Caki2 (cell line): ENCODE measurements around the gene GOLGA8H. TPM values are rescaled to one million over a fixed set of nuclear protein-coding genes. Genes with fewer than 3 reads are reported as not detected.
A peak's percentile ranks its signal among the peaks of the same experiment; 100 is the strongest.
"Not testable (repeated sequence)": the region's sequence is repeated elsewhere in the genome, so short reads cannot be mapped to it uniquely, and the experiment has no call there.

Source experiments
- DNase-seq: peaks from one replicate; pipeline ENCODE4 v3.0.0-alpha.2; 2015; ENCODE audit warnings: low read depth
- in situ Hi-C: cut with HindIII; loops from 2 replicates; pipeline ENCODE4 v1.10.0; 2016; ENCODE audit warnings: low sequenced_read_pairs, low pct_unique_long_range_greater_than_20kb, mixed read lengths
- total RNA-seq: library from RNA; depleted of rRNA; stranded (reverse); fragments of >200 nt; shearing (Covaris generic); gene quantifications from 2 replicates; pipeline ENCODE4 v1.2.3, GENCODE V29; 2014; ENCODE audit warnings: low replicate concordance; rRNA removed

The GOLGA8H gene
- total RNA-seq: 0.30 TPM in 1 of 2 replicates, not detected in the other

DNA sequence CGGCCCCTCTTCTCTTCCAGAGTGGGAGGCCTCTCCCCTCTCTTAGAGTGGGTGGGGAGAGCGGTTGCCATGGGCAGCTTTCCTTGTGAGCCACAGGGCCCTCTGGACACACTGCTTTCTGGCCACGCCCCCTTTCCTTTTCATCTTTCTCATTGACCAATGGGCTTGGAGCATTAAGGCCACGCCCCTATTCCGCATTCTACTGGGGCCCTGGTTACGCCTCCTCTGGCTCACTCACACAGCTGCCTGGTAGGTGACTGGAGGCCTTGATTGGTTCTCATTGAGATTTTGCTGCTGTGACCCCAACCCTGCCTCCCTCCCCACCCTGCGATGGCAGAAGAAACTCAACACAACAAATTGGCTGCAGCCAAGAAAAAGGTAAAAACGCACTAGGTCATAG is at the start of gene GOLGA8H:
TSS of gene GOLGA8H (plus strand) at position 233 of the 400 bp plus-strand sequence. CDS start at position 331, 98 bp downstream.
- DNase-seq: peak; percentile 58
- in situ Hi-C loops: not testable (repeated sequence)

DNA sequence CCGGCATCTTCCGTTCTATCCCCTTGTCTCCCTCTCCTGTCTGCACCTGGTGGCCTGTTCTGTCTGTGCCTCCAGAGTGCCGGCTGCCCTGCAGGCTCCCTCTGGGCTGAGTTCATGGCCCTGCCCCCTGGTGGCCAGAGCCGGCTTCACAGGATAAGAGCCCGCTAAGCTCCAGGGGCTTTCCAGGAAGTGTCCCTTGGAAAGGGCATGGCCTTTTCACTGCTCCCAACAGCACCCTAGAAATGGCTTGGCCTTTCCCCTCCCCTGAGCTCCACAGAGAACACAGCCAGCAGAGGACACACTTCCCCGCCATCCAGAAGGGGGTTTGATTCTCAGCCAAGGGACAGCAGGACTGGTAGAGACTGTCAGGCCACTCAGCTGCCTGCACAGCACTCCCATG is 36.9 kb upstream of the GOLGA8H start:
- peak; percentile 38 for DNase-seq
- in situ Hi-C loops: not testable (repeated sequence)

DNA sequence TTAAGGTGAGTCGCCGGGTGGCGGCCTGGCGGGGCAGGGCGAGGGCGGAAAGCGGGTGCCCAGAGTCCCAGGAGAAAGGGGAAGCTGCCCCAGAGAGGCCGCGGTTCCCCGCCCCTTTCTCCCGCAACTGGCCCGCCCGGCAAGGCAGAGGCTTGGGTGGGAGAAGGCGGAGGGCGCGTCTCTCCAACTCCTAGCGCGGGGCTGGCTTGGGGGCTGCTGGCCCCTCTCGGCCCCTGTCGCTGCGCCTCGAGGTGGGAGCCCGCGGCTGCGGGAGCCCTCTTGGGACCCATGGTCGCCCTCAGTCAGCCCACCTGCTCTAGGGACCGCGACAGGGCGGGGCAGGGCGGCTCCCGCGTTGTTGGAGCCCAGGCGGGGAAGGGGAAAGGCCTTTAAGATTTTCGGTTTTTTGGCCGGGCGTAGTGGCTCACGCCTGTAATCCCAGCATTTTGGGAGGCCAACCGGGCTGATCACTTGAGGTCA is 30.8 kb upstream of the GOLGA8H start:
- in situ Hi-C loops: not testable (repeated sequence)

DNA sequence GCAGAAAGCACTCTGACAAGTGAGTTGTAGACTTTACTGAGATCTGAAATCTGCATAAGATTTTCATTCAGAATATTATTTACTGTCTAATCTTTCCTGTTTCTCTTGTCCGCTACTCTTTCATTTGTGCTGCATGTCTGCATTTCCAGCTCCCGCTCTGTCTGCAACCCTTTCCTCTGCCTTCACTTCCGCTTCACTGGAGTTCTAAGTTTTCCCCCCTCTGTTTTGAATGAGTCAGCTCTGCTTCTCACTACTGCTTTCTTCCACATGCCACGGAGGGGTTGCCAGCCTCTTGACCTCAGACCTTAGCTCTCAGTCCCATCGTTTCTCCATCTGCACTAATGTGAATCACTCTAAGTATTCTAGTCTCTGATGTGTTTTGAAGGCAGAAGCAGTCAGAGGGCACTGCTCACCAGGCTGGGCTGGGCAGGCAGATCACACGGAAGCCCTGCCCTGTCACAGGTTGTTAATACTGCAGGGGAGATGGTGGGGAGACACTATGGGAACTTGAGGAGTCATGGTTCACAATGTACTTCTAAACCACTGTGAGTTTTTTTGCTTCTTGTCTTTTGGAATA is 24.3 kb upstream of the GOLGA8H start:
- in situ Hi-C loops, DNase-seq: not testable (repeated sequence)

More for the DNA sequence above, 30.8 kb upstream of the GOLGA8H start:
- DNase-seq: not testable (repeated sequence)

DNA sequence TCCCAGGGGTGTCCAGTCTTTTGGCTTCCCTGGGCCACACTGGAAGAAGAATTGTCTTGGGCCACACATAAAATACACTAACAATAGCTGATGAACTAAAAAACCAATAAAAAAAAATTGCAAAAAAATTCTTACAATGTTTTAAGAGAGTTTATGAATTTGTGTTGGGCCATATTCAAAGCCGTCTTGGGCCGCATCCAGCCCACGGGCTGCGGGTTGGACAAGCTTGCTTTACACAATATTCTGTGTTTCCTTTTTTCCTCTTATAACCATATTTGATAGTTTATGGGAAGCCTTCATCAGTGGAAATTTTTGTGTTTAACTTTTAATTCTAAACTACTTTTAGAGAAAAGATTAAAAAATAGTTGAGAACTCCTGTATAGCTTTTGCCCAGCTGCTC is 23.1 kb upstream of the GOLGA8H start:
- DNase-seq, in situ Hi-C loops: not testable (repeated sequence)

DNA sequence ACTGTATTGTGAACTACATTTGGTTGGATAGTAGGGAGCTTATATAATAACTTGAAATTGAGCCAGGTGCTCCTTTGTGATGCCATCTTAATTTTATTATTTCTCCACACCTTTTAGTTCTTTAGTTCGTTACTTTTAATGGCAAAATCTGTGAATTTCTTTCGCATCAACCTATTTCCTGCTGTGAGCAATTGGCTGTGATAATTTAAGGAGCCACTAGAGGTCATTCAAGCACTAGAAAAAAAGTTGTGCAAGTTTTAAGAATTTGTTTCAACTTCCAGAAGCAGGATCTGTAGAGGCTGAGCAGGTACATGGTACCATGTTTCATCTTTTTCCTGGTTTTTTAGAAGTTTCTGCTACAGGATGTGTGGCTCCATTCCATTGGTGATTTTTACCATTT is 4.9 kb upstream of the GOLGA8H start:
- DNase-seq, in situ Hi-C loops: not testable (repeated sequence)

DNA sequence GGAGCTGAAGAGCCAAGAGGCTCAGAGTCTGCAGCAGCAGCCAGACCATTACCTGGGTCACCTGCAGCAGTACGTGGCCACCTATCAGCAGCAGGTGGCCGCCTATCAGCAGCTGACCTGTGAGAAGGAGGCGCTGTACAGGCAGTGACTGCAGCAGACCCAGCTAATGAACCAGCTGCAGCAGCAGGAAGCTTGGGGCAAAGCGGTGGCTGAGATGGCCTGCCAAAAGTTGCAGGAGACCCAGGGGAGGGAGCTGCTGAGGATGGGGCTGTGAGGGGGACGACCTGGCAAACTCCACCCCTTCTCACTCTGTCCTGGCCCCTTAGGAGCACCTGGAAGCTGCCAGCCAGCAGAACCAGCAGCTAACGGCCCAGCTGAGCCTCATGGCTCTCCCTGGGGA is 8.4 kb downstream of the GOLGA8H start:
- DNase-seq, in situ Hi-C loops: not testable (repeated sequence)

DNA sequence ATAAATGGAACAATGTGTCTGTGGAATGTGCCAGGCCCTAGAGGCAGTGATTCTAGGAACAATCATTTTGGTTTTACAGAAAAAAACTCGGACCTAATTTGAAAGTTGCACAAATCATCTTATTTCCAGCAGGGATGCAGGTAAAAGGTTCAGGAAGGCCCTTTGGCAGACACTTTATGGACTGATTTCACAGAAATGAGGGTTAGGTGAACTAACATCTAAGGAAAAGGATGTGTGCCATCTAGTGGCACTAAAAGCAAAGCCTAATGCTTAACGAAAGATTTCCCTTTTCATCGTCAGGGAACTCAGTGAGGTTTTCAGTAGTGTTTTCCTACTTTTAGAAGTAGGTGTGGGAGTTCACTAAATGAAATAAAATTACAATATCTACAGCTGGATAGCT is 17.5 kb downstream of the GOLGA8H start:
- in situ Hi-C loops: not testable (repeated sequence)
- peak; percentile 4 for DNase-seq

DNA sequence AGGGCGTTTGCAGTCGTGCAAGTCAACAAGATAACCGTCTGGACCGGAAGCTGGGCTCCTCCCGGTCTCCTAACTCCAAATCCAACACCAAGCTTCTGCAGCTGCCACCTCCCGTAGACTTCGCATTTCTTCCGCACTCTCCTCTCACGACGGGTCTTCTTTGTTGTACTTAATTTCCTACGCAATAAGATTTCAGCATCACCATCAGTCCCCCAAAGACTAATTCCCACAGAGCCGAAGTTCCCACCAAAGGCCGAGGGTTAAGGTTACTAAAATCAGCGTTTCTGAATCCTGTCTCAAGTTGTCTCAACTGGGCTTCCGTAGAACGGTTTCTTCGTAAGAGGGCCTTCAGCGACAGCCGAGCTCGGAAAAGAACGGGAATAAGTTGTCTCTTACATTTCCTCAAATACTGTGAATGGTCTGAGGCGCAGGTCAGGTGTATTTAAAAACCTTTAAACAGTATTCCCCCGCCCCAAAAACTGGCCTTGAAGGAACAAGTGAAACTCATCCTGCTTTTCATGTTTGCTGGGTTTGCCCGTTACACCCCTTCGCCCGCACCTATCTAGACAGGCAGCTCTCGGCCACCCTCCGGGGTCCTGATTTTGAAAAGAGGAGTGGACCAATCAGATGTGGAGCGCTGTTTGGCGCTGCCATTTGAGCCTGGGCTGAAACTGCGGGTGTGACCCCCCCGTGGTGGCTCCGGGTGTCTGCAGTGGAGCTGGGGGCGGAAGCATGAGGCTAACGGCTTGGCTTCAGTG is 21.8 kb downstream of the GOLGA8H start, which contains the start of gene ARHGAP11B:
TSS of gene ARHGAP11B (plus strand) at position 693 of the 758 bp plus-strand sequence.
- peak; percentile 93 for DNase-seq
- in situ Hi-C loops: not testable (repeated sequence)

DNA sequence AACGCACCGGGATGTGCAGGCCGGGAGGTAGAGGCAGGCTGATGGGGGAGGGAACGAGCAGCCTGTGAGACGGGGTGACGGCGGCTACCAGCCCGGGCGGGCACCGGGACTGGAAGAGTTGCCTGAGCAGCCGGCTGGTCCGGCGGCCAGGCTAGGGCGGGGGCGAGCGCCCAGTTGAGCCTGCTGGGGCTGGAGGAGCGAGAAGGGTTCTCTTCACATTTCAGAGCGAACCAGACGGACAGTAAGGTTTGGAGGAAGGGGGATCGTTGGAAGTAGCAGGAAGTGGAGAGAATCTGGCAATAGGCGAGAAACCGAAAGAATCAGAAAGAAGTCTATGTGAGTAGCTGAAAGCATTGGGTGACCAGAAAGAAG is 22.4 kb downstream of the GOLGA8H start:
- in situ Hi-C loops: not testable (repeated sequence)
- peak; percentile 16 for DNase-seq

DNA sequence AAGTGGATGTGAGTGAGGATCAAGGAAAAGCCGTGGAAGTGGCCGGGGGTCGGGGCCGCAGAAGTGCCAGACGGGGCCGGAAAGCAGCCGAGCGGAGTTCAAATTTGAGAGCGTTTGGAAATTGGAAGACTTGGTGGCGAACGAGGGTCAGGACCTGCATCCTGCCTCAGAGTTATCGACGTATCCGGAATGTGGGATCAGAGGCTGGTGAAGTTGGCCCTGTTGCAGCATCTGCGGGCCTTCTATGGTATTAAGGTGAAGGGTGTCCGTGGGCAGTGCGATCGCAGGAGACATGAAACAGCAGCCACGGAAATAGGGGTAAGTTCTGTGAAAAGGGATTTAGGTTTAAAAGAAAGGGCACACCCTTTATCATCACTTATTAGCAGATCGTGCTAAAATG is 22.8 kb downstream of the GOLGA8H start:
- DNase-seq, in situ Hi-C loops: not testable (repeated sequence)

GRCh38 chr15:30650012-30650929 is 46.4 kb downstream of the GOLGA8H start:
- in situ Hi-C loops: no loop called here
- DNase-seq: no peak

DNA sequence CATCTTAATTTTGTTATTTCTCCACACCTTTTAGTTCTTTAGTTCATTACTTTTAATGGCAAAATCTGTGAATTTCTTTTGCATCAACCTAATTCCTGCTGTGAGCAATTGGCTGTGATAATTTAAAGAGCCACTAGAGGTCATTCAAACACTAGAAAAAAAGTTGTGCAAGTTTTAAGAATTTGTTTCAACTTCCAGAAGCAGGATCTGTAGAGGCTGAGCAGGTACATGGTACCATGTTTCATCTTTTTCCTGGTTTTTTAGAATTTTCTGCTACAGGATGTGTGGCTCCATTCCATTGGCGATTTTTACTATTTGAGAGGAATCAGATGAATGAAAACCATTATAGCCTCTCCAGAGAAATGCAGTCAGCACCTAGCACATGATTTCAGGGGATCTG is 57.3 kb downstream of the GOLGA8H start:
- peak; percentile 4 for DNase-seq
- in situ Hi-C loops: not testable (repeated sequence)

Other genes starting within 250 kb of the GOLGA8H start
- 0.34 and 8.6 TPM in 2 replicates for gene CHRFAM7A, start 210.5 kb upstream of the GOLGA8H start, total RNA-seq
- gene GOLGA8R, start 189.8 kb upstream of the GOLGA8H start, total RNA-seq: 0.57 and 0.90 TPM in 2 replicates
- 2.1 and 2.3 TPM in 2 replicates for gene GOLGA8Q, start 52.0 kb upstream of the GOLGA8H start, total RNA-seq